Endothelial cell of umbilical vein (primary cell): Measurements from ENCODE around the gene CEP68.

Source experiments
- EZH2 ChIP-seq: IDR thresholded peaks from 2 replicates; pipeline ENCODE4 v1.6.1; 2012; ENCODE audit warnings: borderline replicate concordance, low read depth, mild to moderate bottlenecking, moderate library complexity, low read length, inconsistent platforms; ENCODE audit not compliant: severe bottlenecking
- FOS ChIP-seq: IDR thresholded peaks from 2 replicates; pipeline ENCODE4 v1.6.1; 2011; ENCODE audit warnings: mild to moderate bottlenecking, low read length, moderate library complexity, borderline replicate concordance; ENCODE audit not compliant: insufficient read depth
- POLR2A ChIP-seq: IDR thresholded peaks from 2 replicates; pipeline ENCODE4 v1.6.1; 2012; ENCODE audit warnings: low read depth, mild to moderate bottlenecking, control low read depth, low read length
- POLR2AphosphoS5 ChIP-seq: IDR thresholded peaks from 2 replicates; pipeline ENCODE4 v1.6.1; 2012; ENCODE audit warnings: low read depth, mild to moderate bottlenecking, control low read depth, low read length, moderate library complexity; ENCODE audit not compliant: insufficient read depth
- TF ChIP-seq, protein P1 (sequence below): IDR thresholded peaks from 2 replicates; pipeline ENCODE4 v1.6.1; 2011; ENCODE audit not compliant: insufficient read depth, insufficient read length
- TF ChIP-seq, protein P2 (sequence below), 2 donors: IDR thresholded peaks; 1 replicate in 1 of 2; 2 replicates in 1 of 2; pipeline ENCODE4 v1.5.1; 2011; ENCODE audit warnings: low read length in 2 of 2, mild to moderate bottlenecking in 2 of 2, moderate library complexity in 2 of 2, control low read depth in 1 of 2, inconsistent platforms in 1 of 2, low read depth in 1 of 2; ENCODE audit not compliant: insufficient read depth in 1 of 2; ENCODE audit errors: extremely low read depth in 1 of 2

DNA sequence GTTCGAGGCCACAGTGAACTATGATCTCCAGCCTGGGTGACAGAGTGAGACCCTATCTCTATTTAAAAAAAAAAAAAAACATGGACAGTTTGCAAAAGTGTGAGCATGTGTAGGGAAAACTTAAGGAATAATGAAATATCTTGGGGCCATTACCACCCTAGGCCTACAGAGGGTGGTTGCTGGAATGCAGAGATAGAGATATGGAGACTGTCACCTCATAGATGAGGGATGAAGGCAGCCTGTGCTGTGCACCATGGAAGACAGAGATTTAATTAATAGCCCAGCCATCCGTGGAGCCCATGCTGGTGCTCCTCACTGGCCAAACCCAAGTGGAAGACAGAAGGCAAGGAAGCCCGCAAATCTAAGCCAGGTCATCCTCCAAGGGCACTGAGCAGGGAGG is 16.6 kb upstream of the CEP68 start:
- TF ChIP-seq POLR2A (no peak), POLR2AphosphoS5 (no peak), EZH2 (no peak), FOS (no peak)
- TF ChIP-seq, protein P1, sequence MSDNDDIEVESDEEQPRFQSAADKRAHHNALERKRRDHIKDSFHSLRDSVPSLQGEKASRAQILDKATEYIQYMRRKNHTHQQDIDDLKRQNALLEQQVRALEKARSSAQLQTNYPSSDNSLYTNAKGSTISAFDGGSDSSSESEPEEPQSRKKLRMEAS: no peak
- TF ChIP-seq, protein P2, sequence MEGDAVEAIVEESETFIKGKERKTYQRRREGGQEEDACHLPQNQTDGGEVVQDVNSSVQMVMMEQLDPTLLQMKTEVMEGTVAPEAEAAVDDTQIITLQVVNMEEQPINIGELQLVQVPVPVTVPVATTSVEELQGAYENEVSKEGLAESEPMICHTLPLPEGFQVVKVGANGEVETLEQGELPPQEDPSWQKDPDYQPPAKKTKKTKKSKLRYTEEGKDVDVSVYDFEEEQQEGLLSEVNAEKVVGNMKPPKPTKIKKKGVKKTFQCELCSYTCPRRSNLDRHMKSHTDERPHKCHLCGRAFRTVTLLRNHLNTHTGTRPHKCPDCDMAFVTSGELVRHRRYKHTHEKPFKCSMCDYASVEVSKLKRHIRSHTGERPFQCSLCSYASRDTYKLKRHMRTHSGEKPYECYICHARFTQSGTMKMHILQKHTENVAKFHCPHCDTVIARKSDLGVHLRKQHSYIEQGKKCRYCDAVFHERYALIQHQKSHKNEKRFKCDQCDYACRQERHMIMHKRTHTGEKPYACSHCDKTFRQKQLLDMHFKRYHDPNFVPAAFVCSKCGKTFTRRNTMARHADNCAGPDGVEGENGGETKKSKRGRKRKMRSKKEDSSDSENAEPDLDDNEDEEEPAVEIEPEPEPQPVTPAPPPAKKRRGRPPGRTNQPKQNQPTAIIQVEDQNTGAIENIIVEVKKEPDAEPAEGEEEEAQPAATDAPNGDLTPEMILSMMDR (IDR thresholded peaks at IDR 0.05; ENCODE audit: extremely low read depth in 1 of 2, insufficient read depth in 1 of 2, low read depth in 1 of 2, low read length in 2 of 2): no peak
